ENCODE results near the gene SFPQ. TPM values are rescaled to one million over a fixed set of nuclear protein-coding genes. Genes with fewer than 3 reads are reported as not detected.

Gene SFPQ
- total and polyA plus RNA-seq, 7 donors, result 55.9 to 194 (median 136) TPM

- intact Hi-C loops (cut with DNase I), result loop anchor here (5.0 kb wide), 2 partner anchors 76 to 159 kb away; partner anchors contain the start of genes ZMYM4 and ZMYM6
- peak overlapping the region; percentile 98 to 100 (median 100) for H3K27ac ChIP-seq
Observed at GRCh38 chr1:35191429-35192055, 1.4 kb downstream of the SFPQ start.

GRCh38 chr1:35190784-35191183 is 2.2 kb downstream of the SFPQ start:
- WGBS, 2 donors, result 2 to 9% methylated on average over 6 of the region's 6 CpGs
- peaks cover 36 to 57% (median 43%) of the 10 kb centered on the region in 4 donors for H3K36me3 ChIP-seq

More at GRCh38 chr1:35191429-35192055, 1.4 kb downstream of the SFPQ start:
- WGBS, 2 donors, result 0 to 1% methylated on average over 25 of the region's 25 CpGs
- Histone ChIP-seq H3K9me3 (no peaks in the 10 kb centered on the region), H3K27me3 (no peaks in the 10 kb centered on the region), H3K36me3 (peaks cover 30 to 49% (median 37%) of the 10 kb centered on the region in 4 donors), H3K4me1 (peaks cover 0 to 55% (median 49%) of the 10 kb centered on the region in 4 donors), H3K4me3 (peak overlapping the region; percentile 95 to 100 (median 97))
- TF ChIP-seq POLR2AphosphoS5 (IDR thresholded peaks at IDR 0.05), result peak in 1 of 4 donors; percentile 33
- TF ChIP-seq POLR2A (IDR thresholded peaks at IDR 0.05), result no peak
- TF ChIP-seq CTCF (IDR thresholded peaks at IDR 0.05), result no peak
- TF ChIP-seq EP300 (IDR thresholded peaks at IDR 0.05), result no peak
- no peak for DNase-seq

GRCh38 chr1:35188578-35189392 is 4.2 kb downstream of the SFPQ start:
- peak overlapping the region in 1 of 4 donors; percentile 95 for H3K4me3 ChIP-seq
- intact Hi-C loops (cut with DNase I), result no loop called here

More at GRCh38 chr1:35190784-35191183, 2.2 kb downstream of the SFPQ start:
- Histone ChIP-seq H3K4me3 (peak overlapping the region; percentile 95 to 100 (median 97)), H3K27ac (peak overlapping the region; percentile 98 to 100 (median 100)), H3K4me1 (peaks cover 0 to 61% (median 57%) of the 10 kb centered on the region in 4 donors), H3K9me3 (no peaks in the 10 kb centered on the region), H3K27me3 (no peaks in the 10 kb centered on the region)
- TF ChIP-seq POLR2AphosphoS5 (IDR thresholded peaks at IDR 0.05), result no peak
- TF ChIP-seq POLR2A (IDR thresholded peaks at IDR 0.05), result no peak
- TF ChIP-seq CTCF (IDR thresholded peaks at IDR 0.05), result no peak
- no peak for TF ChIP-seq EP300 (IDR thresholded peaks at IDR 0.05)
- intact Hi-C loops (cut with DNase I), result loop anchor here (5.0 kb wide), 2 partner anchors 77 to 158 kb away; partner anchors contain the start of genes ZMYM4 and ZMYM6
- DNase-seq, result no peak

More at GRCh38 chr1:35188578-35189392, 4.2 kb downstream of the SFPQ start:
- H3K27ac ChIP-seq, result no peak overlapping the region
- no peak for TF ChIP-seq EP300 (IDR thresholded peaks at IDR 0.05)
- no peak for TF ChIP-seq CTCF (IDR thresholded peaks at IDR 0.05)
- TF ChIP-seq POLR2AphosphoS5 (IDR thresholded peaks at IDR 0.05), result no peak
- no peak for TF ChIP-seq POLR2A (IDR thresholded peaks at IDR 0.05)
- peaks cover 45 to 77% (median 56%) of the 10 kb centered on the region in 4 donors for H3K36me3 ChIP-seq
- H3K27me3 ChIP-seq, result no peaks in the 10 kb centered on the region
- peaks cover 0 to 76% (median 67%) of the 10 kb centered on the region in 4 donors for H3K4me1 ChIP-seq
- H3K9me3 ChIP-seq, result no peaks in the 10 kb centered on the region
- WGBS, 2 donors, result 77 to 86% methylated on average over 20 of the region's 20 CpGs
- no peak for DNase-seq
